T-helper 1 cell treated with Interleukin-12 subunit alpha and Interleukin-12 subunit beta and Interleukin-4 antibody, amounts not matched to agents 30 ng/mL and 1 ng/mL, for 36 hours (primary cell): ENCODE measurements around the gene PER2. TPM values are rescaled to one million over a fixed set of nuclear protein-coding genes. Genes with fewer than 3 reads are reported as not detected.

Source experiments
- intact Hi-C: fragments of 100-400 bp; cut with micrococcal nuclease; formaldehyde crosslinking; loops from one replicate; pipeline ENCODE4 v1.15.1; 2024
- total RNA-seq: library from RNA; stranded (reverse); gene quantifications from 2 replicates; pipeline ENCODE4 v1.2.3, GENCODE V29; 2022

Gene PER2
- total RNA-seq, 1 donor from 2014 or later: 10.6 TPM

GRCh38 chr2:238236571-238236970 lies 51.8 kb downstream of the PER2 start:
- intact Hi-C loops: loop anchor here (10.0 kb wide), 1 partner anchor 542 kb away; no protein-coding TSS in a partner anchor

- intact Hi-C loops: loop anchor here (2.0 to 10.0 kb wide), 2 partner anchors 85 to 541 kb away; partner anchors contain the start of gene TRAF3IP1
Observed at GRCh38 chr2:238235856-238236255, 52.6 kb downstream of the PER2 start.

- intact Hi-C loops: loop anchor here (2.0 to 10.0 kb wide), 2 partner anchors 85 to 541 kb away; partner anchors contain the start of gene TRAF3IP1
Observed at GRCh38 chr2:238235331-238235732, 53.1 kb downstream of the PER2 start.

GRCh38 chr2:238233625-238234024 lies 54.8 kb downstream of the PER2 start:
- intact Hi-C loops: loop anchor here (1.0 to 10.0 kb wide), 4 partner anchors 87 to 539 kb away; partner anchors contain the start of gene TRAF3IP1

GRCh38 chr2:238231809-238232208 lies 56.6 kb downstream of the PER2 start:
- intact Hi-C loops: loop anchor here (1.0 to 10.0 kb wide), 6 partner anchors 8 to 537 kb away; partner anchors contain the start of genes ASB1, HES6, ILKAP and PER2

- intact Hi-C loops: loop anchor here (1.0 to 10.0 kb wide), 6 partner anchors 9 to 537 kb away; partner anchors contain the start of genes ASB1, HES6, ILKAP and PER2
Observed at GRCh38 chr2:238231251-238231793, 57.1 kb downstream of the PER2 start.

GRCh38 chr2:238230699-238231098 lies 57.7 kb downstream of the PER2 start:
- intact Hi-C loops: loop anchor here (1.0 to 10.0 kb wide), 6 partner anchors 10 to 536 kb away; partner anchors contain the start of genes ASB1, HES6, ILKAP and PER2

- intact Hi-C loops: no loop called here
Observed at GRCh38 chr2:238228700-238229099, 59.7 kb downstream of the PER2 start.

- intact Hi-C loops: no loop called here
Observed at GRCh38 chr2:238227587-238228032, 60.8 kb downstream of the PER2 start.

- intact Hi-C loops: no loop called here
Observed at GRCh38 chr2:238226698-238227586, 61.5 kb downstream of the PER2 start.

GRCh38 chr2:238225911-238226697 lies 62.3 kb downstream of the PER2 start:
- intact Hi-C loops: no loop called here

GRCh38 chr2:238225121-238225520 lies 63.3 kb downstream of the PER2 start:
- intact Hi-C loops: no loop called here

- intact Hi-C loops: no loop called here
Observed at GRCh38 chr2:238224356-238225035, 63.9 kb downstream of the PER2 start.

- intact Hi-C loops: no loop called here
Observed at GRCh38 chr2:238220892-238221521, 67.4 kb downstream of the PER2 start.

GRCh38 chr2:238220274-238220891 lies 68.0 kb downstream of the PER2 start:
- intact Hi-C loops: no loop called here

- intact Hi-C loops: no loop called here
Observed at GRCh38 chr2:238216651-238217184, 71.7 kb downstream of the PER2 start.

- intact Hi-C loops: no loop called here
Observed at GRCh38 chr2:238207006-238207405, 81.4 kb downstream of the PER2 start.

- intact Hi-C loops: loop anchor here (1.0 to 5.0 kb wide), 8 partner anchors 27 to 502 kb away; partner anchors contain the start of genes ASB1, HES6 and PER2
Observed at GRCh38 chr2:238203973-238204683, 84.3 kb downstream of the PER2 start.
